HG02885 (cell line): Measurements from ENCODE around the gene CREB3L1.
A peak's percentile ranks its signal among the peaks of the same experiment; 100 is the strongest.

Experiments
- ATAC-seq: cut with Tn5 transposase; IDR thresholded peaks from one replicate; pipeline ENCODE4 v1.9.1; 2021; ENCODE audit warnings: mild to moderate bottlenecking; ENCODE audit not compliant: unreplicated experiment, poor library complexity

CREB3L1 gene

GRCh38 chr11:46357483-46357936 is 80.0 kb downstream of the CREB3L1 start:
- ATAC-seq, result no peak

- no peak for ATAC-seq
Measured at GRCh38 chr11:46359953-46360352, 82.5 kb downstream of the CREB3L1 start.

GRCh38 chr11:46360878-46361277 is 83.4 kb downstream of the CREB3L1 start:
- peak; percentile 25 for ATAC-seq

- ATAC-seq, result peak; percentile 95
Measured at GRCh38 chr11:46361283-46362155, 84.1 kb downstream of the CREB3L1 start.

- no peak for ATAC-seq
Measured at GRCh38 chr11:46362156-46363030, 84.9 kb downstream of the CREB3L1 start.

GRCh38 chr11:46363031-46363407 is 85.6 kb downstream of the CREB3L1 start:
- ATAC-seq, result no peak

GRCh38 chr11:46363455-46364005 is 86.1 kb downstream of the CREB3L1 start:
- no peak for ATAC-seq

- no peak for ATAC-seq
Measured at GRCh38 chr11:46364056-46364455, 86.6 kb downstream of the CREB3L1 start.

- ATAC-seq, result no peak
Measured at GRCh38 chr11:46364791-46365190, 87.3 kb downstream of the CREB3L1 start.

- ATAC-seq, result no peak
Measured at GRCh38 chr11:46366260-46366659, 88.8 kb downstream of the CREB3L1 start.

- no peak for ATAC-seq
Measured at GRCh38 chr11:46366661-46367161, 89.2 kb downstream of the CREB3L1 start.

GRCh38 chr11:46367244-46367915 is 89.9 kb downstream of the CREB3L1 start:
- peak; percentile 72 for ATAC-seq

- ATAC-seq, result no peak
Measured at GRCh38 chr11:46367916-46368267, 90.4 kb downstream of the CREB3L1 start.

- ATAC-seq, result peak; percentile 69
Measured at GRCh38 chr11:46369458-46370152, 92.1 kb downstream of the CREB3L1 start.

GRCh38 chr11:46370253-46370652 is 92.8 kb downstream of the CREB3L1 start:
- no peak for ATAC-seq
